GM12878 (cell line): Measurements from ENCODE around the gene LZIC.

Experiments used
- CREB1 ChIP-seq: IDR thresholded peaks from 2 replicates; pipeline ENCODE4 v1.6.1; 2012; ENCODE audit warnings: low read depth, mild to moderate bottlenecking, inconsistent platforms
- FOXM1 ChIP-seq: IDR thresholded peaks from 2 replicates; pipeline ENCODE4 v1.6.1; 2012; ENCODE audit warnings: low read depth, mild to moderate bottlenecking, inconsistent platforms, low read length, moderate library complexity
- HDAC2 ChIP-seq: fragments of 200-600 bp; sonication (generic); IDR thresholded peaks from 2 replicates; pipeline ENCODE4 v1.6.1; 2017
- POLR2AphosphoS2 ChIP-seq: IDR thresholded peaks from 2 replicates; pipeline ENCODE4 v1.6.1; 2011; ENCODE audit warnings: low read depth, mild to moderate bottlenecking, low read length, improper control_type of control experiment, moderate library complexity
- ZNF24 ChIP-seq: fragments of 450-650 bp; IDR thresholded peaks from 2 replicates; pipeline ENCODE4 v1.6.1; 2017; ENCODE audit warnings: antibody characterized with exemption, mild to moderate bottlenecking

DNA sequence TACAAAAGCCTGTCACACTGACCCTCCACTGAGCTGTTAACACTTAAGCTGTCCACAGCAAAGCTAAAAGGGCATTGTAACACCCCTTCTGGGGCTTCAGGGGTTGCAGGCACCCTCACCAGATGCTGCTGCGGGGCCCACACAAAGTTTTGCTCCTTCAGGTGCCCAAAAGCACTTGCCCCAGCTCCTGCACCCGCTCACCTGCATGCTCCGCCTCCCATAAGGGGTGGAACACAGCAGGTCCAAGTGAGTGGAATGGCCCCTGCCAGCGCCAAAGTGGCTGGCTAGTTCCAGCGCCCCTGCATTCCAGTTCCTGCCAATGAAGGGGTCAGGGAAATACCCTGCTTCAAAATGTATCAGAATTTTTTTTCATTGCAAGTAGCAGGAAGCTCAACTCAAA is 46.6 kb upstream of the LZIC start:
- TF ChIP-seq POLR2AphosphoS2 (no peak), ZNF24 (no peak), HDAC2 (no peak), FOXM1 (no peak), CREB1 (no peak)
